Measurements from ENCODE around the gene GRIN2D.

Gene GRIN2D

GRCh38 chr19:48443256-48443655 lies 49.8 kb downstream of the GRIN2D start:
- no peak for DNase-seq

Measured in bone marrow (tissue), 2 donors.